Endodermal cell (in vitro differentiated cells): ENCODE data around the gene ID2. TPM values are rescaled to one million over a fixed set of nuclear protein-coding genes. Genes with fewer than 3 reads are reported as not detected.

ENCODE experiments used
- DNase-seq: peaks from one replicate; pipeline ENCODE4 v3.0.0-alpha.2; 2017
- H3K27ac ChIP-seq: 2 replicates; pipeline ENCODE4 v1.5.1; 2013; ENCODE audit warnings: mild to moderate bottlenecking, low read depth, low read length, moderate library complexity
- H3K27me3 ChIP-seq: 2 replicates; pipeline ENCODE4 v1.6.1; 2013; ENCODE audit warnings: mild to moderate bottlenecking, low read length, moderate library complexity; ENCODE audit not compliant: insufficient read depth, control insufficient read depth, poor library complexity, severe bottlenecking
- H3K36me3 ChIP-seq: 2 replicates; pipeline ENCODE4 v1.7.0; 2013; ENCODE audit warnings: mild to moderate bottlenecking, low read length, moderate library complexity; ENCODE audit not compliant: control insufficient read depth, insufficient read depth
- H3K4me1 ChIP-seq: one replicate; pipeline ENCODE4 v1.7.0; 2013; ENCODE audit warnings: low read length; ENCODE audit not compliant: control insufficient read depth, insufficient read depth
- H3K4me3 ChIP-seq: 2 replicates; pipeline ENCODE4 v1.5.1; 2013; ENCODE audit warnings: mild to moderate bottlenecking, low read length, moderate library complexity
- H3K9ac ChIP-seq: 2 replicates; pipeline ENCODE4 v1.6.1; 2013; ENCODE audit warnings: mild to moderate bottlenecking, low read length, moderate library complexity; ENCODE audit not compliant: poor library complexity, severe bottlenecking; ENCODE audit errors: extremely low read depth
- H3K9me3 ChIP-seq: 2 replicates; pipeline ENCODE4 v1.6.1; 2013; ENCODE audit warnings: mild to moderate bottlenecking, low read length, moderate library complexity; ENCODE audit not compliant: control insufficient read depth
- H3K27ac Mint-ChIP-seq: 2 replicates; pipeline ENCODE4 v1.8.0; 2020; ENCODE audit warnings: mixed read lengths
- H3K27me3 Mint-ChIP-seq: 2 replicates; pipeline ENCODE4 v1.8.0; 2021; ENCODE audit warnings: mild to moderate bottlenecking, mixed read lengths; ENCODE audit not compliant: insufficient read depth
- H3K36me3 Mint-ChIP-seq: 2 replicates; pipeline ENCODE4 v1.8.0; 2020; ENCODE audit warnings: low read depth, mixed read lengths
- H3K4me1 Mint-ChIP-seq: 2 replicates; pipeline ENCODE4 v1.8.0; 2020; ENCODE audit warnings: mixed read lengths
- H3K4me3 Mint-ChIP-seq: 2 replicates; pipeline ENCODE4 v1.8.0; 2020; ENCODE audit warnings: mild to moderate bottlenecking, moderate library complexity, mixed read lengths
- H3K9me3 Mint-ChIP-seq: 2 replicates; pipeline ENCODE4 v1.8.0; 2020; ENCODE audit warnings: mild to moderate bottlenecking, mixed read lengths
- WGBS, 2 experiments: methylation state at CpG; one replicate each; pipeline versions ENCODE4 v1.1.5 to v1.1.7; 2013; ENCODE audit warnings: missing lambda C conversion rate in 2 of 2, mixed read lengths in 1 of 2; ENCODE audit not compliant: insufficient coverage in 1 of 2, insufficient read length in 1 of 2; 5-methylcytosine and 5-hydroxymethylcytosine counted together
- total RNA-seq, 2 donors: library from RNA; stranded (reverse); fragmentation: NEBNext Ultra II Directional in 1 of 2; extraction: Animal tissue kit (Norgen Biotek cat#: 25700) in 1 of 2; gene quantifications; 2 replicates in 1 of 2; 3 replicates in 1 of 2; pipeline ENCODE4 v1.2.1, GENCODE V29; 2021
- TF ChIP-seq, protein P1 (sequence below): fragments of 200-600 bp; sonication (generic); conservative IDR thresholded peaks from 2 replicates; pipeline ENCODE4 v1.5.0; 2021; ENCODE audit warnings: antibody characterized with exemption, mild to moderate bottlenecking

The ID2 gene
- total RNA-seq, 2 donors from 2014 or later, result 83.5 to 91.2 TPM

DNA sequence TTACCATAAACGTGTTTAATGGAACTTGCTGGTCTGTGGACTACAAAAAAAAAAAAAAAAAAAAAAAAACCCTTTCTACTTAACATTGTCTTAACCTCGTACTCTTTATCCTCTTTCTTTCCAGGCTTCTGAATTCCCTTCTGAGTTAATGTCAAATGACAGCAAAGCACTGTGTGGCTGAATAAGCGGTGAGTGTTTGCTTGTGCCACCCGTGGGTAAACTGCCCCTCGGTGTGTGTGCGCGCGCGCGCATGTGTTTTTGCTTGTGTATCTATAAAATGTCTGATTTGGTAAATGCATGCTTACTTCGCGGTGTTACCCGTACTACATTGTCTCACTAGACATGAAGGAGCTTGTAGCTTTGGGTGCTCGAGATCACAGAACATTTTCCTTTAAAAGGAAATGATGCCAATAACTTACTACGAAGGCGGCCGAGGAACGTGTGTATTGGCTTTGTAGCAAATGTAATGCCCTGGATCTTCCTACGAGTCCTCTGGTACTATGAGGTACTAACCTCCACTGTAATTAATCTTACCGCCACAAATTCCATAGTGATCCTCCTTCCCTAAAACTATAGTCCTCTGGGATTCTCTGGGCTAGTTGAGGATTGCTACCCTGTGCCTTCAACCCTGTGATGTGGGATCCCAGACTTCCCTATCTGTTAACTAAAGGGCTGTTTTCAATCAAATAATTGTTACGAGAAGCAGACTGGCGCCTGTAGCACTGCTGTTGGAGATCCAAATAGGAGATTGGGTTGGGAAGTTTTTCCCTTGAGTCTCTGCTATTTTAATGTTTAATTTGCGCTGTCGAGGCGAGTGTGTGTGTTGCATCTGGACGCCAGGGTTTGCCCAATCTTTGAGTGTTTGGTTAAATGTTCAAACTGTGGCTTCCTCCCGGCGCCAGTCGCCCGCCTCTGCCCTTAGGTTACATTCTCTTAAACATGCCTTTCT lies 1.1 kb downstream of the ID2 start:
- peaks cover 13% of the 10 kb centered on the region for H3K4me1 Mint-ChIP-seq
- no peaks in the 10 kb centered on the region for H3K9me3 Mint-ChIP-seq
- Histone ChIP-seq H3K4me1 (peaks cover 8% of the 10 kb centered on the region), H3K9ac (peak overlapping the region; percentile 54), H3K36me3 (no peaks in the 10 kb centered on the region), H3K27me3 (no peaks in the 10 kb centered on the region), H3K27ac (peak overlapping the region; percentile 73), H3K4me3 (peak overlapping the region; percentile 89), H3K9me3 (no peaks in the 10 kb centered on the region)
- H3K27me3 Mint-ChIP-seq, result no peaks in the 10 kb centered on the region
- peak; percentile 55 for DNase-seq
- TF ChIP-seq, protein P1, sequence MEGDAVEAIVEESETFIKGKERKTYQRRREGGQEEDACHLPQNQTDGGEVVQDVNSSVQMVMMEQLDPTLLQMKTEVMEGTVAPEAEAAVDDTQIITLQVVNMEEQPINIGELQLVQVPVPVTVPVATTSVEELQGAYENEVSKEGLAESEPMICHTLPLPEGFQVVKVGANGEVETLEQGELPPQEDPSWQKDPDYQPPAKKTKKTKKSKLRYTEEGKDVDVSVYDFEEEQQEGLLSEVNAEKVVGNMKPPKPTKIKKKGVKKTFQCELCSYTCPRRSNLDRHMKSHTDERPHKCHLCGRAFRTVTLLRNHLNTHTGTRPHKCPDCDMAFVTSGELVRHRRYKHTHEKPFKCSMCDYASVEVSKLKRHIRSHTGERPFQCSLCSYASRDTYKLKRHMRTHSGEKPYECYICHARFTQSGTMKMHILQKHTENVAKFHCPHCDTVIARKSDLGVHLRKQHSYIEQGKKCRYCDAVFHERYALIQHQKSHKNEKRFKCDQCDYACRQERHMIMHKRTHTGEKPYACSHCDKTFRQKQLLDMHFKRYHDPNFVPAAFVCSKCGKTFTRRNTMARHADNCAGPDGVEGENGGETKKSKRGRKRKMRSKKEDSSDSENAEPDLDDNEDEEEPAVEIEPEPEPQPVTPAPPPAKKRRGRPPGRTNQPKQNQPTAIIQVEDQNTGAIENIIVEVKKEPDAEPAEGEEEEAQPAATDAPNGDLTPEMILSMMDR, result no peak
- H3K27ac Mint-ChIP-seq, result peak overlapping the region; percentile 97
- peaks cover 16% of the 10 kb centered on the region for H3K36me3 Mint-ChIP-seq
- peak overlapping the region; percentile 100 for H3K4me3 Mint-ChIP-seq
- WGBS, 2 experiments, result 1 to 2% methylated on average over 14 to 30 of the region's 30 CpGs

DNA sequence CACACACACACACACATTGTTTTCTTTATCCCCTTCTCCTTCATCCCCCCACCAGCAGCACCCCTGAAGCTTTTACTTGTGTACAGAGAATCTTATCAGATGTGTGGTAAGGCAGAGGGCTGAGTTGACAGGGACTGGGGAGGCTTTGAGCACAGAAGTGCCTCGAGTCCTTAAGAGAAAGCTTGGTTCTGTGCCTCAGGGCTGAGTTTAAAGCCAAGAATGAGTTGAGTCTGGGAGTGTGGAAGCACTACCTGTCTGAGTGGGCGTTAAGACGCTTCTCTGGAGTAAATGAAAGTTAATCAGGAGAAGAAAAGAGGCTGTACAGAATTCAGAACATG lies 2.7 kb downstream of the ID2 start:
- no peaks in the 10 kb centered on the region for H3K27me3 ChIP-seq
- H3K36me3 ChIP-seq, result no peaks in the 10 kb centered on the region
- Mint-ChIP-seq H3K4me3 (peak overlapping the region; percentile 100), H3K27me3 (no peaks in the 10 kb centered on the region), H3K4me1 (peaks cover 11% of the 10 kb centered on the region), H3K27ac (peak overlapping the region; percentile 24), H3K9me3 (no peaks in the 10 kb centered on the region), H3K36me3 (peaks cover 16% of the 10 kb centered on the region)
- peaks cover 7% of the 10 kb centered on the region for H3K4me1 ChIP-seq
- no peak overlapping the region for H3K9ac ChIP-seq
- peak overlapping the region; percentile 89 for H3K4me3 ChIP-seq
- H3K27ac ChIP-seq, result peak overlapping the region; percentile 19
- WGBS, 2 experiments, result 14 to 21% methylated on average over 3 of the region's 3 CpGs
- peak; percentile 72 for DNase-seq
- TF ChIP-seq, protein P1, result no peak
- H3K9me3 ChIP-seq, result no peaks in the 10 kb centered on the region

DNA sequence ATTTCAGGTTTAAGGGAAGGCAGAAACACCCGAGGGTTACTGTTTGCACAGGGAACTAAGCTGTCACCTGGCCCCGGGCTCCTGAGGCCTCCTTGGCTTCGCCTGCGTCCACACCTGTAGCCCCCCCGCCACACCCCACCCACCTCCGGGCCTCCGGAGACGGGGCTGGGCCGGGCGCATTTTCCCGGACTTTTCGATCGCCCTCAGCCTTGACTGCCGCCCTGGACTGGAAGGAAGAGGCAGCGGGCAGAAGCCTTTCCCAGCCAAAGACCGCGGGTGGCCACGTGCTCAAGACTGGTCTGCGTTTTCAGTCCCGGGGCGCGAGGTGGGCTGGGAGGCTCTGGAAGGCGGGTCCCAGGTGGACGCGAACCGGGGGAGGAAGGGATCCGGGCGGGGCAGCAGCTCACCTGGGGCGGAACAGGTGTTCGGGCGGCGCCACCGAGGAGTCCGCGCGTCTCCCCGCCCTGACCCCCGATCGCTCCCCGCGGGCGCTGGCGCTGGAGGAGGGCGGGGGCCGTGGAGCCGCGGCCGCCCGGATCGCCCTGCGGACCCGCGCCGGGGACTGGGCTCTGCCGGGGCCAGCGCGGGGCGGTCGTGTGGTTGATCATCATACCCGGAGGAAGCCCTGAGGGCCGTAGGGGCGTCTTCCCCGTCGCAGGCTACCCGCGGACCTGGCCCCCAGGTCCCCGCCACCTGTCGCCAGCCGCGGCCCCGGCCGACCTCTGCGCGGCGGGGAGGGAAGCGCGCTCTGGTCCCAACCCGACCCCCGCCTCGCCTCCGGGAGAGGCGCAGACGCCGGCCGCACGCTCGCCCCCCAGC lies 3.2 kb downstream of the ID2 start:
- Histone ChIP-seq H3K9ac (peak overlapping the region; percentile 47), H3K4me1 (peaks cover 1% of the 10 kb centered on the region), H3K36me3 (no peaks in the 10 kb centered on the region), H3K27me3 (no peaks in the 10 kb centered on the region), H3K4me3 (peak overlapping the region; percentile 89), H3K9me3 (no peaks in the 10 kb centered on the region), H3K27ac (peak overlapping the region; percentile 71)
- H3K27ac Mint-ChIP-seq, result peak overlapping the region; percentile 24
- peaks cover 6% of the 10 kb centered on the region for H3K4me1 Mint-ChIP-seq
- TF ChIP-seq, protein P1, result no peak
- H3K4me3 Mint-ChIP-seq, result peak overlapping the region; percentile 100
- H3K27me3 Mint-ChIP-seq, result no peaks in the 10 kb centered on the region
- peak; percentile 94 for DNase-seq
- no peaks in the 10 kb centered on the region for H3K9me3 Mint-ChIP-seq
- WGBS, 2 experiments, result 0 to 1% methylated on average over 37 to 87 of the region's 87 CpGs
- peaks cover 16% of the 10 kb centered on the region for H3K36me3 Mint-ChIP-seq
